ENCODE data around the gene IRF1. TPM values are rescaled to one million over a fixed set of nuclear protein-coding genes. Genes with fewer than 3 reads are reported as not detected.

Gene IRF1, protein sequence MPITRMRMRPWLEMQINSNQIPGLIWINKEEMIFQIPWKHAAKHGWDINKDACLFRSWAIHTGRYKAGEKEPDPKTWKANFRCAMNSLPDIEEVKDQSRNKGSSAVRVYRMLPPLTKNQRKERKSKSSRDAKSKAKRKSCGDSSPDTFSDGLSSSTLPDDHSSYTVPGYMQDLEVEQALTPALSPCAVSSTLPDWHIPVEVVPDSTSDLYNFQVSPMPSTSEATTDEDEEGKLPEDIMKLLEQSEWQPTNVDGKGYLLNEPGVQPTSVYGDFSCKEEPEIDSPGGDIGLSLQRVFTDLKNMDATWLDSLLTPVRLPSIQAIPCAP
- total RNA-seq, result 5.1 and 23.5 TPM in 2 replicates

GRCh38 chr5:132490484-132491367 is at the start of gene IRF1:
Gene IRF1, minus strand, starts transcription at chr5:132490773. Its CDS starts 1,295 bp downstream, at chr5:132489478.

Other genes with a start within 250 kb of the IRF1 start
- gene PDLIM4, start 233.1 kb downstream of the IRF1 start, total RNA-seq, result 10.9 and 39.3 TPM in 2 replicates
- gene SLC22A4, start 196.4 kb downstream of the IRF1 start, total RNA-seq, result 0.68 and 0.71 TPM in 2 replicates
- gene SLC22A5, start 121.1 kb downstream of the IRF1 start, total RNA-seq, result 10.3 and 17.9 TPM in 2 replicates
- not detected in 2 replicates for gene IL5, start 52.7 kb upstream of the IRF1 start, total RNA-seq
- 39.3 and 86.1 TPM in 2 replicates for gene RAD50, start 66.2 kb upstream of the IRF1 start, total RNA-seq
- gene IL13, start 167.4 kb upstream of the IRF1 start, total RNA-seq, result not detected in 2 replicates
- gene IL4, start 183.2 kb upstream of the IRF1 start, total RNA-seq, result not detected in 2 replicates
- 10.6 and 14.4 TPM in 2 replicates for gene KIF3A, start 246.8 kb upstream of the IRF1 start, total RNA-seq